ENCODE results near the gene LGALSL. TPM values are rescaled to one million over a fixed set of nuclear protein-coding genes. Genes with fewer than 3 reads are reported as not detected.

The LGALSL gene
- total and polyA plus RNA-seq, 9 of the 15 experiments (the other 6 are each of a cell fraction or from before 2014, with no cell fraction given): 0.04 to 0.29 (median 0.14) TPM; not detected in 3

DNA sequence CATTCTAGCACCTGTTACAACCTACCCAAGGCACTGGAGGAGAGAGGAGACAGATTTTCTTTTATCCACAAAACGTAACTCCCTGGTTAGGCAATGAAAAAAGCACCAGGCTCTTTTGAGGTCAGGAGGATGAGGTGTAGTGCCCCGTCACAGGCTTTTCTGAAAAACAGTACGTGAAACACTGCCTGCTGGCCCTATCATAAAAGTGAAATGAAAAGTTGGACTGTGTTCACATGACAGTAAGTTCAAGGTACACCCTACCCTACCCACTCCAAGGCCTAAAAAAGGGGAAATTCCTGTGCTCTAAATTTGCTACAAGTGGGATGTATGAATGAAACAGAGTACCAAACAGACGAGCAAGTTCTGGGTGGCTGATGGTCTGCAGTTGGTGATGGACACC is 17.6 kb downstream of the LGALSL start:
- no peak for FAIRE-seq
- no TSS peak for BruUV-seq (replicated peaks)
- POLR2A ChIA-PET: no interaction called here

More for the DNA sequence above, 17.6 kb downstream of the LGALSL start:
- H3K27ac ChIP-seq (ENCODE audit: extremely low read depth, low read depth, low read length): no peak overlapping the region
- H3K4me2 ChIP-seq (ENCODE audit: insufficient read depth, low read length): no peak overlapping the region
- H3K4me1 ChIP-seq (replicated peaks in 1 of 2; ENCODE audit: control insufficient read depth in 2 of 2, insufficient read depth in 2 of 2, low read length in 2 of 2): peaks cover 0 to 4% of the 10 kb centered on the region in 2 experiments; a peak in 2 of 5 replicates
- no peaks in the 10 kb centered on the region for H3K9me1 ChIP-seq (ENCODE audit: control insufficient read depth, insufficient read depth, low read length)
- CTCF ChIA-PET (ENCODE audit: low intra/inter-chr PET ratio): no interaction called here
- 7% methylated on average over 4 of the region's 4 CpGs for WGBS (ENCODE audit: insufficient coverage, low coverage, missing lambda C conversion rate)
- no peak for DNase-seq (ENCODE audit: extremely low read depth in 1 of 4, low spot score in 3 of 4)
- peaks cover 19 to 25% of the 10 kb centered on the region in 2 experiments for H3K27me3 ChIP-seq (ENCODE audit: control insufficient read depth in 2 of 2, insufficient read depth in 2 of 2, low read length in 2 of 2)
- no peaks in the 10 kb centered on the region for H3K79me2 ChIP-seq (ENCODE audit: control insufficient read depth, insufficient read depth, low read length)
- no peaks in the 10 kb centered on the region for H3K36me3 ChIP-seq (ENCODE audit: control insufficient read depth, insufficient read depth, low read length)
- no peaks in the 10 kb centered on the region for H3K9me3 ChIP-seq (replicated peaks; ENCODE audit: control insufficient read depth, insufficient read depth, low read depth, low read length)
- no peak overlapping the region for H3K4me3 ChIP-seq
- TF ChIP-seq MAFG (tag; conservative IDR thresholded peaks at IDR 0.05) (no peak), ZNF551 (CRISPR knock-in tag; IDR thresholded peaks at IDR 0.05) (no peak), ETV5 (CRISPR knock-in tag; IDR thresholded peaks at IDR 0.05; ENCODE audit: low read depth) (no peak), HDAC8 (tag; IDR thresholded peaks at IDR 0.05) (no peak), ZNF282 (CRISPR knock-in tag; IDR thresholded peaks at IDR 0.05) (no peak), FOXA1 (IDR thresholded peaks at IDR 0.05; ENCODE audit: borderline replicate concordance) (no peak), ZNF23 (CRISPR knock-in tag; IDR thresholded peaks at IDR 0.05) (no peak), YBX1 (IDR thresholded peaks at IDR 0.05) (no peak), ZBTB5 (IDR thresholded peaks at IDR 0.05) (no peak), ZNF77 (CRISPR knock-in tag; IDR thresholded peaks at IDR 0.05) (no peak), CREB1 (IDR thresholded peaks at IDR 0.05) (no peak), CREB1 (CRISPR knock-in tag; IDR thresholded peaks at IDR 0.05) (no peak)
- no peak overlapping the region for H3K9ac ChIP-seq (ENCODE audit: insufficient read depth in 1 of 2, low read depth in 2 of 2, low read length in 2 of 2)
- intact Hi-C loops (cut with micrococcal nuclease) (no loop called here), in situ Hi-C loops (cut with MboI) (no loop called here)
- no peak overlapping the region for H2AFZ ChIP-seq (ENCODE audit: low read depth, low read length)
- ATAC-seq: no peak
- no peaks in the 10 kb centered on the region for H4K20me1 ChIP-seq (replicated peaks; ENCODE audit: control insufficient read depth, insufficient read depth, low read length)

All from K562 (cell line).